DMS153 (cell line): ENCODE data around the gene ASS1.
A peak's percentile ranks its signal among the peaks of the same experiment; 100 is the strongest.
"Not testable (repeated sequence)": the region's sequence is repeated elsewhere in the genome, so short reads cannot be mapped to it uniquely, and the experiment has no call there.

ENCODE experiments used
- DNase-seq: peaks from one replicate; lab custom pipeline; 2025; lab: John Stamatoyannopoulos, UW

ASS1 gene

GRCh38 chr9:130433947-130434262 lies 10.9 kb upstream of the ASS1 start:
- no peak for DNase-seq

- DNase-seq: not testable (repeated sequence)
Observed at GRCh38 chr9:130434656-130435055, 10.1 kb upstream of the ASS1 start.

GRCh38 chr9:130437011-130437789 lies 7.6 kb upstream of the ASS1 start:
- no peak for DNase-seq

DNA sequence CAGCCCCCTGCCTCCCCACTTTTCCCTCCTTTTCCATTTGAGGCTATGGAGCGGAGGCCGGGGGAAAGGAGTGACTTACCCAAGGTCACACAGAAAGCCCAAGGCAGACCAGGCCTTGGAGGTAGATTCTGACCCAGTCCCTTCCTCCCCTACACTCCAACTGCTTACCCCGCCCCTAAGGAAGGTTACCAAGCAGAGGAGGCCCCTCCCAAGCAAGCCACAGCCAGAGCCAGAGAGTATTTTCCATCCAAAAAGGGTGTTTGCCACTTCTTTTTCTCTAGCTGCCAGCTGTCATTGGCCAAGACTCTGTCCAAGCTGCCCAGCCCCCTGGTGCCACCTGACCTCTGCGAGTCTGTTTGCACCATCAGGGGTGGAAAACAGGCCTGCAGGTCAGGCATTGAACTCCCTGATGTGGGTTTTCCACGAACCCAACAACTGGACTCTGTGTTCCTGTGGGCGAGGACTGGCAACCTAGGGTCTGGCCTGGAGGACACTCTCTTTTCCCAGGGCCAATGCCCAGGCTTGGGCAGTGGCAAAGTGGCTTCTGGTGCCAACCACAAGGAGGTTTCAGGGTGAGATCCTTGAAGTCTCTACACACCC lies 6.3 kb upstream of the ASS1 start:
- no peak for DNase-seq

DNA sequence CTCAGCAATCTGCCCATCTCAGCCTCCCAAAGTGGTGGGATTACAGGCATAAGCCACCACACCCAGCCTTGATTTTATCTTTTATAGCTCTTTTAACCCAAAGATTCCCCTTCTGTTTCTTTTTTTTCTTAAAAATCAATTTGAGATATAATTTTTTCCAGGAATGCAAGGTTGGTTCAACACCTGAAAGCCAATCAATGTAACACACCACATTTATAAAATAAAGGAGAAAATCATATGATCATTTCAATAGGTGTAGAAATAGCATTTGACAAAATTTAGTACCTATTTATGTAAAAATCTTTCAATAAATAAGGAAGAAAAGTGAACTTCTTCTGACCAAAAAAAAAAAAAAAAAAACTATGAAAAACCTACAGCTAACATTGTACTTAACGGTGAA lies 3.7 kb upstream of the ASS1 start:
- DNase-seq: no peak

- no peak for DNase-seq
Observed at GRCh38 chr9:130442746-130443455, 1.9 kb upstream of the ASS1 start.

GRCh38 chr9:130443456-130443801 lies 1.3 kb upstream of the ASS1 start:
- no peak for DNase-seq

DNA sequence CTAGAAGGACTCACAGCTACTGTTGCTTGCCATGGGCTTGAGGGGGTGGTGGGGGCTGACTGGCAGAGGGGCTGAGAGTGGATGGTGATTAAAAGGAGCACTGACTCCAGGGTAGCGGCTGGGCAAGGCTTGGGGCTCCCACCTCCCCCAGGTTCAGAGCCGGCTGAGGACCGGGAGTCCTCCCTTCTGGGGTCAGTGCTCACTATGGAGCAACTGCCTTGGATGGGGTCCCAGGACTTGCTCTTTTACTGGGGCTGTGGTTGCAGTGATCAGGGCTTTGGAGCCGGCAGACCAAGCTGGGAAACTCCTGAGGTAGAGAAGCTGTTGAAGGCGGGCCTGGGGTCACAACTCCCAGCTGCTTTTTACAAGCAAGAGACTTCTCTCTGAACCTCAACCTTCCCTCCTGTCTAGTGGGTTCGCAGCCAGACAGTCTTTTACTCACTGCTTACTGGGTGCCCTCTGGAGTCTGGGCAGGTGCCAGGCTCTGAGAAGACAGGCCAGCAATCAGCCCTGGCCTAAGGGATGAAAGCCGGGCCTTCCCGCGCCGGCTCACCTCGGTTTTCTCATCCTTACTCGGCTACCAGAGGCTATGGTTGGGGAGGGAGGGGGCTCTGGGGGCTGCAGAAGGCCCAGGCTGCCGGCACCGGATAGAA lies 795 bp upstream of the ASS1 start:
- DNase-seq: no peak

DNA sequence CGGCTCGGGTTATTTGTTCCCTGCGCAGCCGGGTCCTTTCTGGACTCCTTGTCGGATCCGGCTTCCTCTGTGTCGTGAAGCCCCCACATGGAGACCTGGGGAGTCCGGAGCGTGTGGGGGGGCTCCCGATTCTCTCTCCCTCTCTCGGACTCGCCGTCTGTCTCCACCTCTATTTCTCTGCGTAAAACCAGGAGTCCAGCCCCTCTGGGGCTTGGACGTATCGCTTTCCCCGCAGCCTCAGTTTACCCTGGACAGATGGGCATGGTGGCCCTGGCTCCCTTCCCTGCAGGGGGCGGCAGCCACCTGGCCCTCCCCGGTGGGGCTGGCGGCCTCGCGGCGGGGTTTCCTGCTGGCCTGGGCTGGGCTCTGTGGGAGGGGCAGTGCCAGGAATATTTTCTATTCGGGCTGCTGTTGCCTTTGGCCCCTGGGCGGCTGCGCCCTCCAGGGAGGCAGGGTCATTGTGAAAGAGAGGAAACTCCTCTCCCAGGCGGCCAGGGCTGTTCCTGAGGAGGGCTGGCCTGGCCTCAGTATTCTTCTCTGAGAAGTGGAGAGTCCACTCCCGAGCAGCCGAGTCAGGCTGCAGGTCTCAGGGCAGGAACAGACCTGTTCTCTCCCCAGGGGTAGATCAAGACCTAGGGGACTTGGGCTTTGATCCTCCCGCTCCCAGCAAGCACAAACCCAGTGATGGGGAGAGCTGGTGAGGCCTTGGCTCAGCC lies 665 bp downstream of the ASS1 start:
- no peak for DNase-seq

DNA sequence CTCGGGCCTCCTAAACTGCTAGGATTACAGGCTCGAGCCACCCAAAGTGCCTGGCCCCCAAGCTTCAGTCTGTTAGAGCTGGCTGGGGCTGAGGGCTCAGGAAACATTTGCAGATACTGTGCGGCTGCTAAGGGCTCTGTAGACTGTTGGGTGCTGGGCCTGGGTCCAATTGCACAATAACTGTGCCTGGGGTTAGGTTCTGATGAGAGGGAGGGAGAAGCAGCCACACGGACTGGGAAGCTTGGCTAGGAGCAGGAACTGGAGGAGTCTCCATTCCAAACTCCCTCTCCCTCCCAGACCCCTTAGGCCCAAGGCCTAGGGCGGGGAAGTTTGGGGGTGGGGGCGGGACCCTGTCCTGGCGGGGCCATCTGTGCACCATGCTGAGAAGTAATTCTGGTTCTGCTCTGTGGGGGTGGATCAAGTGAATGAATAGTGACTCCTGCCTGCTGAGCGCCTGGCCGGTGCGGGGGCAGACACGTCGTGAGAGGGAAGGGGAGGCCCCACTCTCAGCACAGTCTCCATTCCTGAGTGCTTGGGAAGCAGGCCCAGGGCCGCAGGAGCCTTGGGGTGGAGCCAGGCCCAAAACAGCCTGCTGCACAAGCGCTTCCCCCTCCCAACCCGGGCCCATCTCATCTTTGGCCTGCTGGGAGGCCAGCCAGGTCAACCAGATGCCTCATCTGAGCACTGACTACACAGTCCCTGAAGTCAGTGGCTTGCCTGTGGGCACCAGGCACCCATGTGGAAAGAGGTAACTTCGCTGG lies 1.5 kb downstream of the ASS1 start:
- no peak for DNase-seq

DNA sequence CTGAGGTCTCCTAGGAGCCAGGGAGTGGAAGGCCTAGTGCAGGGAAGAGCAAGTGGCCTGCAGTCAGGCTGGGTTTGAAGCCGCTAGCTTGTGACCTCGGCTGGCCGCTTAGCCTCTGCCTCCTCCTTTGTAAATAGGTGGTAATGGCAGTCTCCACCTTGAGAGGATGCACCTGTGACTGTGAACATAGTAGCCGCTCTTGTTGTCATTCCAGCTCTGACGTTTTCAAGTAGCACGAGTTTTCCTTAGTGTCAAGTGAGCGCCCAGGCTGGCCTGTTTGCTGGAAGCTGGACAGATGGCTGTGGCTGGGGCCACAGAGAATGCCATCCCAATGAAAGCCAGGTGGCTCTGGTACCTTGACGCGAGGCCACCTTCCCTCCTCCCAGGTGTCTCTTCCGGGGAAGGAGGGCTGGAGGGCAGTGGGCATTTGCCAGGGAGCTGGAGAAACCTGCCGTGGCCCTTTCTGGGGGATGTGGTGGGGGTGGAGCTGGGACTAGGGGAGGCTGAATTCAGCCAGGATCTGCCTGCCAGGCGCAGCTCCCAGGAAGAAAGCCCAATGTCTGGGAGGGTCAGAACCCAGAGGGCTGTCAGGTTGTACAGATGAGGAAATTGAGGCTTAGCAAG lies 2.5 kb downstream of the ASS1 start:
- DNase-seq: peak; percentile 52

DNA sequence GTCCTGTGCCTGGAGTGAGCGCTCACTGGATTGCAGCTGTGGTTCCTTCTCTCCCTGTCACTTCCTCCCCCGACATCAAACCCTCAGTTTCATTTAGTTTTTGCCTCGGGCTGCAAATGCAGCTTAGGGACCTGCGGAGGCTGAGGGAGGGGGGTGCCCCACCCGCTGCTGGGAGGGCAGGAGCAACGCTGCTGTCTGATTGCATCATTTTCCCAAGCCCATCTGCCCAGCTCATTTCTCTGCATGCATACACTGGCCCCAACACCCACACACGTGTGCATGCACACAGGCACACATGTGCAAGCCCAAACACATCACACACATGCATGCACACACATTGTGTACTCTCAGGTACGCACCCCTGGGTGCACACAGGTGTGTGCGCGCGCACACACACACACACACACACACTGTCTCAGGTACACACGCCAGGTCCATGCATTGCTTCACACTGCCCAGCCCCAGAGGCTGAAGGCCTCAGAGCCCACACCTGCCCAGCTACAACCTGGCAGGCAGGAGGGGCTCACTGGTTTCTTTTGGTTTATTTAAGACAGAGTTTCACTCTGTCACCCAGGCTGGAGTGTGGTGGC lies 3.4 kb downstream of the ASS1 start:
- DNase-seq: no peak

GRCh38 chr9:130448771-130449603 lies 4.2 kb downstream of the ASS1 start:
- no peak for DNase-seq

GRCh38 chr9:130450344-130451003 lies 5.7 kb downstream of the ASS1 start:
- DNase-seq: no peak

DNA sequence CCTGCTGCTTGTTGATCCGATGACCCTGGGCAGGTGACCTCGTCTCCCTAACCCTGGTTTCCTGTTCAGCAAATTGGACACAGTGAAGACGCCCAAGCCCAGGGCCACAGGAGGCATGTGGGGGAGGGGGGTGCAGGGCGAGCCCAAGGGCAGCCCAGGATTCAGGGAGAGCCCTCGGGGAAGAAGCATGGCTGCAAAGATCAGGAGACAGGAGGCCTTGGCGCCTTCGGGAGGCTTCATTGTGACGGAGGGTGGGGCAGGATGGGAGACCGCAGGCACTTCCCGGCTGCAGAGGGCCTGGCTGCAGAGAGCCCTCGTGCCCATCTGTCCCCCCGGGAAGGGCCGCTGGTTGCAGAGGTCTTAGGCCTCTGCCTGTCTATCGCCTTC lies 6.2 kb downstream of the ASS1 start:
- no peak for DNase-seq

DNA sequence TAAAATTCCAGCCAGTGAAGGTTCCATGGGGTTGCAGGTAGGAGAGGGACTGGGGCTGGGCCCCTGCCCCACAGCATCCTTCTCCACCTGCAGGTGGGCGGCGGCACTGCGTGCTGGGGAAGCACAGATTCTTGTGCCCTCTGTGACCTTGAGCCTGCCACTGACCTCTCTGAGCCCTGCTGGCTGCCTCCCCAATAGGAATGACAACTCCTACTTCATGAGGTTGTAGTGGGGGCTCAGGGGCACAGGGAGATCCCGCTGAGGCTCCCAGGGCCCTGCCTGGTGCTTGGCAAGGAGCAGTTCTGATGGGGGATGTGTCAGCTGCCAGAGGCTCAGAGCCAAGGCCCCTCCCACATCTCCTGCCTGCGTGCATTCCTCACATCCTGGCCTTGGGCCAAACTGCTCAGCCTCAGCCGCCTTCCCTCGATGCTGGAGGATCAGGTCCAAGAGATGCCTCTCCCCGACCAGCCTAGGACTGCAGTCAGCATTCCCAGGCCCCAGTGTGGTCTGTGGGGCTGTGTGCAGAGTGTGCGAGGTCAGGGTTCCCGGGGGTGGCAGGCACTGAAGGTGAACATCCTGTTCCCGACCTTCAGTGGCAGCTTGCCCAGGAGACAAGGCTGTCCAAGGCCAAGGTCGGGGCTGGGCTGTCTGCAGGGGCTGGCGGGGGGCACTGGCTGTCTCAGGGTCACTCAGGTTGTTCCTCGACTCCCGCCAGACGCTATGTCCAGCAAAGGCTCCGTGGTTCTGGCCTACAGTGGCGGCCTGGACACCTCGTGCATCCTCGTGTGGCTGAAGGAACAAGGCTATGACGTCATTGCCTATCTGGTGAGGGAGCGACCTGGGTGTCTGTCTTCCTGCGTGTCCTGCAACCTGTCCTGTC lies 7.0 kb downstream of the ASS1 start:
- peak; percentile 72 for DNase-seq

GRCh38 chr9:130452835-130453234 lies 8.1 kb downstream of the ASS1 start:
- DNase-seq: no peak

- DNase-seq: peak; percentile 66
Observed at GRCh38 chr9:130453487-130453886, 8.7 kb downstream of the ASS1 start.
